ENCODE measurements around the gene RPL32.

Gene RPL32

GRCh38 chr3:12810013-12810780 is 31.2 kb downstream of the RPL32 start:
- H3K27ac Mint-ChIP-seq, result no peak overlapping the region
- H3K9me3 Mint-ChIP-seq, result no peaks in the 10 kb centered on the region
- H3K27me3 Mint-ChIP-seq, result no peaks in the 10 kb centered on the region
- H3K4me3 Mint-ChIP-seq, result peak overlapping the region; percentile 75
- peaks cover 1% of the 10 kb centered on the region for H3K36me3 Mint-ChIP-seq
- H3K4me1 Mint-ChIP-seq, result peaks cover 12% of the 10 kb centered on the region

- Mint-ChIP-seq H3K4me3 (peak overlapping the region; percentile 72), H3K36me3 (no peaks in the 10 kb centered on the region), H3K27ac (peak overlapping the region; percentile 68), H3K9me3 (no peaks in the 10 kb centered on the region), H3K27me3 (no peaks in the 10 kb centered on the region), H3K4me1 (peaks cover 12% of the 10 kb centered on the region)
These were observed 31.9 kb downstream of the RPL32 start for GRCh38 chr3:12809435-12809834.

GRCh38 chr3:12809001-12809400 is 32.4 kb downstream of the RPL32 start:
- peaks cover 12% of the 10 kb centered on the region for H3K4me1 Mint-ChIP-seq
- H3K27ac Mint-ChIP-seq, result no peak overlapping the region
- H3K4me3 Mint-ChIP-seq, result peak overlapping the region; percentile 72
- H3K9me3 Mint-ChIP-seq, result no peaks in the 10 kb centered on the region
- no peaks in the 10 kb centered on the region for H3K27me3 Mint-ChIP-seq
- H3K36me3 Mint-ChIP-seq, result no peaks in the 10 kb centered on the region

- H3K36me3 Mint-ChIP-seq, result no peaks in the 10 kb centered on the region
- H3K4me3 Mint-ChIP-seq, result peak overlapping the region; percentile 48
- H3K9me3 Mint-ChIP-seq, result no peaks in the 10 kb centered on the region
- peaks cover 12% of the 10 kb centered on the region for H3K4me1 Mint-ChIP-seq
- H3K27ac Mint-ChIP-seq, result no peak overlapping the region
- H3K27me3 Mint-ChIP-seq, result no peaks in the 10 kb centered on the region
These were observed 32.8 kb downstream of the RPL32 start for GRCh38 chr3:12808587-12808986.

GRCh38 chr3:12807601-12808359 is 33.6 kb downstream of the RPL32 start:
- Mint-ChIP-seq H3K27me3 (no peaks in the 10 kb centered on the region), H3K4me3 (no peak overlapping the region), H3K27ac (no peak overlapping the region), H3K36me3 (no peaks in the 10 kb centered on the region), H3K9me3 (no peaks in the 10 kb centered on the region), H3K4me1 (peaks cover 12% of the 10 kb centered on the region)

GRCh38 chr3:12807066-12807465 is 34.3 kb downstream of the RPL32 start:
- Mint-ChIP-seq H3K4me3 (no peak overlapping the region), H3K4me1 (peaks cover 12% of the 10 kb centered on the region), H3K27me3 (no peaks in the 10 kb centered on the region), H3K27ac (no peak overlapping the region), H3K36me3 (no peaks in the 10 kb centered on the region), H3K9me3 (no peaks in the 10 kb centered on the region)

- Mint-ChIP-seq H3K27ac (no peak overlapping the region), H3K4me3 (no peak overlapping the region), H3K36me3 (no peaks in the 10 kb centered on the region), H3K9me3 (no peaks in the 10 kb centered on the region), H3K27me3 (no peaks in the 10 kb centered on the region), H3K4me1 (no peaks in the 10 kb centered on the region)
These were observed 38.0 kb downstream of the RPL32 start for GRCh38 chr3:12803371-12803770.

- no peak overlapping the region for H3K4me3 Mint-ChIP-seq
- peaks cover 13% of the 10 kb centered on the region for H3K4me1 Mint-ChIP-seq
- H3K9me3 Mint-ChIP-seq, result no peaks in the 10 kb centered on the region
- H3K27ac Mint-ChIP-seq, result no peak overlapping the region
- H3K27me3 Mint-ChIP-seq, result no peaks in the 10 kb centered on the region
- H3K36me3 Mint-ChIP-seq, result no peaks in the 10 kb centered on the region
These were observed 41.6 kb downstream of the RPL32 start for GRCh38 chr3:12799525-12800440.

- Mint-ChIP-seq H3K36me3 (no peaks in the 10 kb centered on the region), H3K27ac (no peak overlapping the region), H3K9me3 (no peaks in the 10 kb centered on the region), H3K4me1 (peaks cover 13% of the 10 kb centered on the region), H3K4me3 (no peak overlapping the region), H3K27me3 (no peaks in the 10 kb centered on the region)
These were observed 42.7 kb downstream of the RPL32 start for GRCh38 chr3:12798559-12799179.

- H3K27ac Mint-ChIP-seq, result no peak overlapping the region
- peaks cover 13% of the 10 kb centered on the region for H3K4me1 Mint-ChIP-seq
- no peaks in the 10 kb centered on the region for H3K9me3 Mint-ChIP-seq
- H3K4me3 Mint-ChIP-seq, result peak overlapping the region; percentile 45
- H3K36me3 Mint-ChIP-seq, result no peaks in the 10 kb centered on the region
- H3K27me3 Mint-ChIP-seq, result no peaks in the 10 kb centered on the region
These were observed 43.3 kb downstream of the RPL32 start for GRCh38 chr3:12797892-12798558.

GRCh38 chr3:12797124-12797891 is 44.1 kb downstream of the RPL32 start:
- no peaks in the 10 kb centered on the region for H3K36me3 Mint-ChIP-seq
- H3K4me1 Mint-ChIP-seq, result peaks cover 13% of the 10 kb centered on the region
- no peak overlapping the region for H3K27ac Mint-ChIP-seq
- no peaks in the 10 kb centered on the region for H3K9me3 Mint-ChIP-seq
- peak overlapping the region; percentile 45 for H3K4me3 Mint-ChIP-seq
- no peaks in the 10 kb centered on the region for H3K27me3 Mint-ChIP-seq

GRCh38 chr3:12796171-12797123 is 44.9 kb downstream of the RPL32 start, which contains the start of gene CAND2:
TSS of gene CAND2 (plus strand) at chr3:12796680. CDS start at chr3:12796721, 41 bp downstream.
- Mint-ChIP-seq H3K27ac (no peak within 1 kb of the TSS), H3K27me3 (no peaks in the 10 kb centered on the region), H3K4me1 (peaks cover 13% of the 10 kb centered on the region), H3K4me3 (peak within 1 kb of the TSS; percentile 86), H3K9me3 (no peaks in the 10 kb centered on the region), H3K36me3 (no peaks in the 10 kb centered on the region)

- Mint-ChIP-seq H3K36me3 (no peaks in the 10 kb centered on the region), H3K9me3 (no peaks in the 10 kb centered on the region), H3K4me3 (no peak overlapping the region), H3K4me1 (peaks cover 13% of the 10 kb centered on the region), H3K27me3 (no peaks in the 10 kb centered on the region), H3K27ac (no peak overlapping the region)
These were observed 47.7 kb downstream of the RPL32 start for GRCh38 chr3:12793701-12794100.
